ENCODE measurements around the gene CLMP.
"Not testable (repeated sequence)": the region's sequence is repeated elsewhere in the genome, so short reads cannot be mapped to it uniquely, and the experiment has no call there.

CLMP gene

DNA sequence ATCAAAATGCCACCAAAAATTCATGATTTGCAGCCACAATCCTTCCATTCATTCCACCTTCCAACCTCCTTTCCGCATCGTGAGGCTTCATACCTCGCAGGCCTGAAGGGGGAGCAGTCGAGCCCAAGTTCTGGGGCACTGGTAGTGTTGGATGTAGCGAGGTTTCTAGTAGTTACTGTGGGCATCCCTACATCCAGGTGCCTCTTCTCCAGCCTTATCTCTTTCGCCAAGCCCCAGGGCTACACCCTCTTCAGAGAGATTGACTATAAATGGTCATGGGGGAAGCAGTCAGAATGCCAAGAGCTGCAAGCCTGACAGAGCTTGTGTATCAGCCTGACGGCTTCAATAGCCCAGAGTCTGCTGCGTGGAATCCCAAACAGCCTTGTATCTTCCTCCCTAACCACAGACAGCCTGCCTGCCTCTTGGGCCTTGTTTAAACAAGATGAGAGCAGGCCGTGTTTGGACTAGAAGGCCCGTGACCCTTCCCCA, 28.9 kb downstream of the CLMP start:
- FAIRE-seq = no peak

DNA sequence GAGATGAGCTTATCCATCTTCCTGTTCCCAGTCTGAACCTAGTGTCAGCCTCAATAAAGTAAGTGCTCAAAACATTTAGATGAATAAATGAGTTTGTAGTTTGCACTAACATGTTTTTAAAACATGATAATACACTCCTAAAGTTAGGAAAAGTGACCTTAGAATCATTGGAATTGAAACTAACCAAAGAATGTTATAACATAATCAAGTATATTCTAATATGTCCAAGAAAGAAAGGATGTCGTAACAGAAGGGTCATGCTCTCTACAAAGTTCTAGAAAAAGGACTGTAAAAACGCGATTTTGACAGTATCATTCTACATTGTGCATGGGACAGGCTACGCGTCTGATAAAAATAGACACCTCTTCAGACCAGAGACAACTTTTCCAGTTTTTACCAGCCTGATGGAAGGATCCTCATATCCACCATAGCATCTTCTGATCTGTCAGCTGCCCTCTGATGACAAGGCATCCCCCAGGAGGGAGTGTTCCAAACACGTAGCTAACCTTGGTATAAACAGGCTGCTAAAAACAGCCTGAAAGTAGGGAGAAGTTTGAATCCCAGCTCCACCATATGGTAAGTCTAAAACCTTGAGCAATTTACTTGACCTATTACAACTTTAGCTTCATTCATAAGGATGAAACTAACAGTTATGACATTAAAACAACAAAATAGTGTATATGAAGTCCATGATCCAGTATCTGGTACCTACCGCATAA, 30.2 kb downstream of the CLMP start:
- FAIRE-seq = no peak

DNA sequence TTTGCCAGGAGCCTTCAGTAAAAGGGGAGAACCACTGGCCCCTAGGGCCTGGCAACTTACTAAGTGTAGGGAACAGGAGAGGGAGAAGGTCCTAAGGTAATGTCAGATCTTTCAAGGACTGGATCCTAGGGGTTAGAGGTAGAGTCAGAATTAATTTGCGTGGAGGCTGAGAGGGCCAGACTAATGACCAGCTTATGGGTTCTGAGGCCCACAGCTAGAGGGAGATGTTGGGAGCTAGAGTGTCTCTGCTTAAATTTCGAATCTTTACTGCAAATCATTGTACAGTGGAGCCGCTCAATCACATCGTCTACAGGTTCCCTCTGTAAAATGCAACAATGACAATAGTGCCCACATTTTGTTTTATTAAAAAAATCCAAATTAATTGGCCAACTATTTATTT, 31.4 kb downstream of the CLMP start:
- no peak for FAIRE-seq

DNA sequence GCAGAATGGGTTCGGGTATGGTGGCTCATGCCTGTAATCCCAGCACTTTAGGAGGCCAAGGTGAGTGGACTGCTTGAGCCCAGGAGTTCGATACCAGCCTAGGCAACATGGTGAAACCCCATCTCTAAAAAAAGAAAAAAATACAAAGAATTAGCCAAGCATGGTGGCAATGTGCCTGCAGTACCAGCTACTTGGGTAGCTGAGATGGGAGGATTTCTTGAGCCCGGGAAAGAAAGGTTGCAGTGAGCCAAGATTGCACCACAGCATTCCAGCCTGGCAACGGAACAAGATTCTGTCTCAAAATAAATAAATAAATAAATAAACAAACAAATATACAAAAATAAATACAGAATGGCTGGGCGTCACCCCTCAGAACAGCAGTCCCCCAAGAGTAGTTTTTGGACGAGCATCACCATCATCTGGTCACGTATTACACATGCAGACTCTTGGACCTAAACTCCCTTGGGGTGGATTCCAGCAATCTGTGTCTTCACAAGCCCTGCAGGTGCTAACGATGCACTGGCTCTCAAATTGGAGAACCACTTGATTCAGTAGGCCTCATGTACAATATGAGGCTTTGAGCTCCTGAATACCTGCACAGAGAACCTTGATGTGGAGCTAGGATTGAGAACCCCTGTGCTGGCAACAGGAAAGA, 33.5 kb downstream of the CLMP start:
- no peak for FAIRE-seq

DNA sequence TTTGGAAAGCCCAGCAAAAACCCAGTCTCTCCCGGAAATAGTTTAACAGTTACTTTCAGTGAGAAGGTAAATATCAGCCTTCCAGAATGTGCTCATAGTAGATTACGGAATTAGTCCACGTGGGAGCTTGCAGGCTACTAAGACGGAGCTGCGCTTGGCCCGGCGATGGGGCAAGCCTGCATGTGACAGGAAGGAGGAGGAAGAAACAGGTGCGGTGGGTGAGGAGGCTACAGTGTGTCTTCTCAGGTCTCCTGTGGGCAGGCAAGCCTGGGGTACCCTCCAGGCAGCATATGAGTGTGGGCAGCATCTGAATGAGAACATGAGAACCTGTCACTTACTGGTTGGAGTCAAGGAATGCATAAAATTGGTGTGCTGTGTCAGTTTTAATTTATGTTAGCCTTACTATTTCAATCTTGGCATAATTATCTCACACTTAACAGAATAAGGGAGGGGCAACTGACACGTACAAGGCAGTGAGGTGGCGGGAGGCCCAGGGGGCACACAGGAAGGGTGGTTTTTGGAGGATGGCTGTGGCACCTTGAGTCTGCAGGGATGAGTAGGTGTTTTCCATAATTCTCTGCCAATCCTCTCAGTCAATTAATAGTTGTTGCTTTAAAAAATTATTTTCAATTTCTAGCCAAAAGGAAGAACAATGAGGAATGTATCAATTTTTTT, 35.7 kb downstream of the CLMP start:
- FAIRE-seq = no peak

DNA sequence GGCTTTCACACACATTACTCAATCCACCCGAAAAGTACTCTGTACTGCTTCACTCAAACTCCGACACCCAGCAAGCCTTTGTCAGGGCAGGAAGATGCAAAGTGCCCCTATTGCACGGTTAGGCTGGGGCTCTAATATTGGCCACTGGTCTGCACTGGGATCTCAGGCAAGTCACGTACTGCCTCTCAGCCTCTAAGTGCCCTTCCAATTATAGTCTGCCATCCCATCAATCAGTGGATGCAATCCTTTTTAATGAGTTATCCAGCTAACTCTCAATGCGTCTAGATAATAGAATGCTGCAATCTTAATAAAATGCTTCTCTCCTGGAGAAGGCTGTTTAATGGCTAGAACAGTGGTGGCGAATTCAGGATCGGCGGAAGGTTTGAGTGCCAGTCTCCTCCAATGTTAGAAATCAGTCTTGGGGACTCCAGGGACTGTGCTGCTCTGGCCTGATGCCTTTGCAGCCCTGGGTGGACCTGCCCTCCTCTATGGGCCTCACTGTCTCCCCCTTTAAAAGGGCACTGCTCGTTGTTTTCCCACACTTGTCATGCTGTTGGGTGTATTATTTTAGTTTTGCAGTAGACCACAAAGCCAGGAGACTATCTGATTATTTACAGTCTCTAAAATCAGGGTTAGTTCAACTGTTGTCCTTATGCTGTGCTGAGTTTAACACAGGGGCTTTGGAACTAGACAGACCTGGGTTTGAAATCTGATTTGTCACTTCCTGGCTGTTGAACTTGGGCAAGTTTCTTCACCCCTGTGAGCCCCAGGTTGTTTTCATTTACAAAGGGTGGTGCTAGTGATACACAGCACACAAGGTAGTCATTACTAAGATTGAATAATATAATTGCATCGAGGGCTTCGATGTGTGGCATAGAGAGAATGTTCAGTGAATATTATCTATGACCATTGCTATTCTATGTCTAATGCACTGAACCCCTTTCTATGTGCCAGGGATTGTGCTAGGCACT, 36.7 kb downstream of the CLMP start:
- no peak for FAIRE-seq

DNA sequence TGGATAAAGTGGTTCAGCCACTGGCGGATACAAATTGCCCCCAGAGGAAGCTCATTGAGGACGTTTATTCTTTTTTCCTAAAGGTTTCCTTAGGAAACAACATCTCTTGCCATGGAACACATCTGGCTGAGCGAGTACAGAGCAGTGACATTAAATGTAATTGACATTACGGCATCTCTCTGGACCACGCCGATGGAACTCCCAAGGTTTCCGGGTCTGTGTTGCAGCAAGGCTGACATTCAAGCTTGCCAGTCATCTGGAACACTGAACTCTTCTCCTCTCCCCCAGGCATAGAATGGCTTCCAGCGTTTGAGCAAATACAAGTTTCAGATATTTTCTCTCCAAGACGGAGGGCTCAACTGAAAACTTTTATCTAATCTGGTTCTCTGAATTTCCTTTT, 42.1 kb downstream of the CLMP start:
- FAIRE-seq = no peak

DNA sequence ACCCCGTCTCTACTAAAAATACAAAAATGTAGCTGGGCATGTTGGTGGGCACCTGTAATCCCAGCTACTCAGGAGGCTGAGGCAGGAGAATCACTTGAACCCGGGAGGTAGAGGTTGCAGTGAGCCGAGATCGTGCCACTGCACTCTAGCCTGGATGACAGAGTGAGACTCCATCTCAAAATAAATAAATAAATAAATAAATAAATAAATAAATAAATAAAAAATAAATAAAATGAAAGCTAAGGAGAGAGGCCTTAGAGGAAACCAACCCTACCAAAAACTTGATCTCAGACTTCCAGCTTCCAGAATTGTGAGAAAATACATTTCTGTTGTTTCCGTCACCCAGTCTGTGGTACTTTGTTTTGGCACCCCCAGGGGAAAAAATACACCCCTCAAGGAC, 42.7 kb downstream of the CLMP start:
- FAIRE-seq = not testable (repeated sequence)

DNA sequence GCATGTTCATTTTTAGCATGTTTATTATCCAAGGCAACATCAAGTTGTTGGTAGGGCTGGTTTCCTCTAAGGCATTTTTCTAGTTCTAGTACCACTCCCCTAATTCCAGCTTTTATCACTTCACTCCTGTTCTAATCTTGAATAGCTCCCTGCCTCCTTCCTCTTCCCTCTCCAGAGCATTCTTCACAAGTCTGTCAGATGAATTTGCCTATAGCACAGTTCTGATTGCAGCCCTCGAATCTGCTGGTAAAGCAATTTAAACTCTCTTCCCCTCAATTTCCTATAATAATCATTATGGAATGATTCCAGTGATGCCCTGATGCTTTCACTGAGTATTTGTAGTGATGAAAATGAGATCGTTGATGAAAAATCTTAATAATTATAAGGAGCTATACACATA, 43.3 kb downstream of the CLMP start:
- no peak for FAIRE-seq

DNA sequence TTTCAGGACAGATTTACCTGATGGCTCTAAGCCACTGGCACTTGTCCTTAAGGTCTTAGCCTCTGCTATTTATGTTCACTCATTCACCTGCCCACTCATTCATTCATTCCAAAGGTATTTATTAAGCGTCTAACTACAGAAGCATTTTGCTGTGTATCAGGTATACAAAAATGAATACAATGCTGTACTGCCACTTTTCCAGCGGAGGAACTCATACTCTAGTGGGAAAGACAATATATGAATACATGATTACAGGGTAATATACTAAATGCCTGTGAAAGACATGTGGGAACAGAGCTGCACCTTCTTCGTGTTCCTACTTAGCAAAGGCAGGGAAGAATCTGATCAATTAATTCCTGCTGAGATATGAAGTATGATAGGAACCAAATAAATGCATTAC, 43.7 kb downstream of the CLMP start:
- FAIRE-seq = no peak

DNA sequence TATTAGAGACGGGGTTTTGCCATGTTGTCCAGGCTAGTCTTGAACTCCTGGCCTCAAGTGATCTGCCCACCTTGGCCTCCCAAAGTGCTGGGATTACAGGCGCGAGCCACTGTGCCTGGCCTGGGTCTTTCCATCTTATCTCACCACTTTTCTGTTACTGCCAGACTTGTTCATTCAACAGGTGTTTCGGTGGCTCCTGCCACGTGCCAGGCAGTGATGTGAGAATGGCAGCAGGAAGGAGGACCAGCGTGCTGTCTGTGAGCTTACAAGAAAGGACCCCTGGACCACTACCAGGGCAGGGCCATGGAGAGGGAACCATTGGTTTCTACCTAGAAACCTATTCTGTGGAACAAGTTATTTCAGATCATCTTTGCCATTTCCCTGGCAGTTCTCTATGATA, 44.2 kb downstream of the CLMP start:
- FAIRE-seq = no peak

DNA sequence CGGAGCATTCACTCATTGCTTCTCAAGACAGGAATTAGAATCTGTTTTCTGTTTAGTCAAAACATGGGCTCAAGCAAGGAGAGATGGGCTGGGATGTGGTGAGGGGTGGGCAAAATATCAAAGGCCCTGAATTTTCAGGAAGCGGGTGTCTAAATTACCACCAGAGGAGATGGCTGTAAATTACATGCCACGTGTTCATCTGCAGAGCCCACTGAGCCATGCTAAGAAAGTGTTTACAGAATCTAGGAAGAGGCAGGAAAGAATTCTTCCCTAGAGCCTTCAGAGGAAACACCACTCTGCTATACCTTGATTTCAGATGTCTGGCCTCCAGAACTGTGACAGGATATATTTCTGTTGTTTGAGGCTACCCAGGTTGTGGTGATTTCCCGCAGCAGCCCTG, 46.1 kb downstream of the CLMP start:
- no peak for FAIRE-seq

DNA sequence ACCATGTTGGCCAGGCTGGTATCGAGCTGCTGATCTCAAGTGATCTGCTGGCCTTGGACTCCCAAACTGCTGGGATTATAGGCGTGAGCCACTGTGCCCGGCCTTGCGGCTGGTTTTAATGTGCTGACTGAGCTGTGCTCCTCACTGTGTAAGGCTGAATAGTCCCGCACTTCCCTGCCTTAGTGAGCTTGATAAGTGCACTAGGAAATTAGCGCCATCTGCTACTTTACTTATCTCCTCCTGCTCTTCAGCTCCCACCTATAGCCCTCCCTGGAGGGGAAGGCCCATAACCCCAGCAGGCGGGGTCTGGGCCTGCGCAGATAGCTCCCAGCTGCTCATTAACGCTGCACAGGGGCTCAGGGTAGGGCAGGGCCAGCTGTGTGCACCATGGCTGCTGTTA, 49.4 kb downstream of the CLMP start:
- FAIRE-seq = no peak

DNA sequence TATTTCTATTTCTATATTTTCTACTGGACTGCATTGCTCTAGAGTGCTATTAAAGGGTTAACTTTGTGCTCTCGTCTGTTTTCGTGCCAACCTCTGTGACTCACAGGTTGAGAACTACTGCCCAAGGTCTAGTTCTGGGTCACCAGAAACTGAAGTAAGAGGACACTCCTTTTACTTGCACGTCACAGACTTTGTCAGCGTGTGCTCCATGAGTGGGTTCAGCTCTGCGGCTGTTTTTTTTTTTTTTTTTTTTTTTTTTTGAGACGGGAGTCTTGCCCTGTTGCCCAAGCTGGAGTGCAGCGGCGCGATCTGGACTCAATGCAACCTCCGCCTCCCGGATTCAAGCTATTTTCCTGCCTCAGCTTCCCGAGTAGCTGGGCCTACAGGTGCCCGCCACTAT, 49.8 kb downstream of the CLMP start:
- FAIRE-seq = no peak

DNA sequence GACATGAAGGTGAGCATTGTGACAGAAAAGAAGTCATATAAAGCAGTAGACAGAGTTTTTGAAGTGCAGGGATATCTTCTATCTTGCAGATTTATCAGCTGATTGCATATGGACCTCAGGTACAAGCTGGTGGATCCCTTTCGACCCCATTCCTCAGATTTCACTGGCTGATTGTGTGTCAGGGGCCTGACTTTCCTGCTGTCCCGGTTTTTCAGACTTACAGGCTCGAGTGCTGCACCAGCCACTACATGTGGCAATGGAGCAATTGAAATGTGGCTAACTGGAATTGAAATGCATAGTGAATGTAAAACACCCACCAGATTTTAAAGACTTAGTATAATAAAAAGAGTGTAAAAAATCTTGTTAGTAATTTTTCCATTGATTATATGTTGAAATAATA, 50.3 kb downstream of the CLMP start:
- no peak for FAIRE-seq

DNA sequence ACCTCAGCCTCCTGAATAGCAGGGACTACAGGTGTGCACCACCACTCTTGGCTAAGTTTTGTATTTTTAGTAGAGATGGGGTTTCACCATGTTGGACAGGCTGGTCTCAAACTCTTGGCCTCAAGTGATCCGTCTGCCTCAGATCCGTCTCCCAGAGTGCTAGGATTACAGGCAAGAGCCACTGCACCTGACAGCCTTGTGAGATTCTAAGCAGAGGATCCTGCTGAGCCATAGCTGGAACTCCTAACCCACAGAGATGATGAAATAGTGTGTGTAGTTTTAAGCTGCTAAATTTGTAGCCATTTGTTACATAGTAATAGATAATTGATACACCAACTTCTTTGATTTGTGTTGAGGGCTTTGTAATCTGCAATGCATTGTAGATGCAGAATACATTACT, 51.1 kb downstream of the CLMP start:
- no peak for FAIRE-seq

DNA sequence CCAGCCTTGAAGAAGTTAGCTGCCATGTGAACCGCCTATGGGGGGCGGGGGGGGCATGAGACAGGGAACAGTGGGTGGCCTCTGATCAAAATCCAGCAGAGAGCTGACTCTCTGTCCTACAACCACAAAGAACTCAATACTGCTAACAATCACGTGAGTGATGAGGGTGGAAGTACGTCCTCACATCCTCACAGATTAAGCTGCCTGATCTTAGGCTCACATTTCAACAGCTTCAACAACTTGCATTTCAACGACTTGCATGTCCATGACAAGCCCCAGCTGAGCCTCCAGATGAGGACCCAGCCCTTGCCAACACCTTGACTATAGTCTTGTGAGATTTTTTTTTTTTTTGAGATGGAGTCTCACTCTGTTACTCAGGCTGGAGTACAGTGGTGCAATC, 51.6 kb downstream of the CLMP start:
- FAIRE-seq = no peak

DNA sequence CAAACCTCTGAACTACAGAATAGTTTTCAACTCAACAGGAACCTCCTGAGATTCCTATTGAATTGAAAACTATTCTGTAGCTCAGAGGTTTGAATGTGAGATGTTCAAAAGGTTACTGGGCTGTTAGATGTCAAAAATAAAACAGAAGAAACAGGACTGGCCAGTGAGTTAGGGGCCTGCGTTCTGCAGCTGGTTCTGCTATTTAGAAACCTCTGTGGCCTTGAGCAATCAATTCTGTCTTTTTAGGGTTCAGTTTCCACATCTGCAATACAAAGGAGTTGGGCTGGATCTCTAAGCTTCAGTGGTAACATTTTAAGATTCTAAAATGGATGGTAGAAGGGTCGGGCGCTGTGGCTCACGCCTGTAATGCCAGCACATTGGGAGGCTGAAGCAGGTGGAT, 55.8 kb downstream of the CLMP start:
- no peak for FAIRE-seq

DNA sequence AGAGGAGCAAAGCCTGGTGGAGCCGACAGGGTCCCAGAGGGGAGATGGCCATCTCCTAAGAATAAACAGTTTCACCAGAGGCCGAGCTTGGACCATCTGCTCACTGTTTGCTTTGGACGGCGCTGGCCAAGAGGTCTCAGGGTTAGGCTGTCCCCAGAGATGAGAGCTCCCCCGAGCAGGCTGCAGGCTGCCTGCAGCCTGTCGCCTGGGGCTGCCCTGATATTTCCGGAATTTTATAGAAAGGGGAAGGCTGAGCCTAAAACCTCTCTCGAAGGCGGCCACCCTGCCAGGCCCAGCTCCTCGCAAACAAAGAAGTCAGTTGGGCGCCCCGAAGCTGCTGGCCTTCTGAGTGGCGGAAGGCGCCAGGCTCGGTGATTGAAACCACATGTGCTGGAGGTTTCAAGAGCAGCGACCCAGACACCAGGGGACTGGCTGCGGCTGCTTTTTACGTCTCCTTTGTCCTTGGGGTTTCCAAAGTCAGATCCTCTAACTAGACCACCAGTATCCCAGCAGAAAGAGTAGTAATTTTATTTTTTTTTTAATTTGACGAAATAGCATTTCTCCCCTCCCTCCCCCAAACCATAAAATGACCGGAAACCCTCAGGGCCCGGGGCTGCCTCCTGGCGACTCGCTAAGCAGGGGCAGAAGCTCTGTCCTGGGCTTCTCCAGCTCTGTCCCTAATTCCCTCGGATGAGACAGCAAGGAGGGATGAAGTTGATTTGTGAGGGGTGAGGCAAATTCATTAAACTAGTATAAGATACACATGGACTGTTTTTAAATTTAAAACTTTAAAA, 57.4 kb downstream of the CLMP start:
- FAIRE-seq = no peak

DNA sequence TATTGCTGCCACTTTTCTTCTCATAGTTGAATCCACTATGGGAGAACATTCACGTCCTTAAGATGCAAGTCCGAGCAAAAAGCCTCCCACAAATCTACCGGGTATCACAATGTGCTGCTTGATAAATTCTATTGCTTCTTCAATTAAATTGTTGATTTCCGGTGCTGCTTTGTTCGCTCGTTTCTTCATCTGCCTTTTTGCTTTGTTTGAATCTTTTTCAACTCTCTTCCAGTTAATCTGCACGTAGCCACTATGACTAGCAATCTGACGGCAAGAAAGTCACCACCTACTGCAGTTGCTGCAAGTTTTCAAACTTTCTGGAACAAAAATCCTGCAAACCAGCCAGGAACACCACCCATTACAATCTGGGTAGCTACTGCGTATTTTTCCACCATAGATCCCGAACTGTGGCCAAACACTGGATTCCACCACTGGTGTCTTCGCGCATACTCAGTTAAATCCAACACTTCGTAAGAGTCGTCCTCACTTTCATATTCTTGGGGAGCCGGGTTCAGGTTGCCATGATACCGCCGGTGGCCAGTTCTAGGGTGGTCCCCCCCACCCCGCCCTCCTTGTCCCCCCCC, 59.1 kb downstream of the CLMP start:
- FAIRE-seq = no peak

DNA sequence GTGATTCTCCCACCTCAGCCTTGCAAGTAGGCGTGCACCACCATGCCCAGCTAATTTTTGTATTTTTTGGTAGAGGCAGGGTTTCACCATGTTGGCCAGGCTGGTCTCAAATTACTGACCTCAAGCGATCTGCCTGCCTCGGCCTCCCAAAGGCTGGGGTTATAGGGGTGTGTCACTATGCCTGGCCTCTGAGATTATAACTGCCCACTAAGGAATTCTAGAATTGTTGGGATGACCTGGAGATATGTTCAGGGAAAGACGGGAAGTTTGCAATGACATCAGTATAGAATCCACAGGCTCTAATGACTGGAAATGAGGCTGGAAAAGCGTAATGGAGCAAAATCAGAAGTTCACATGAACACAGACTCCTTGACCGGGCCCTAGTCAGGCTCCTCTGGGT, 62.2 kb downstream of the CLMP start:
- FAIRE-seq = no peak

Data from TTC549 (cell line).